HG02642 (cell line): Measurements from ENCODE around the gene INSRR.

Experiments
- ATAC-seq: cut with Tn5 transposase; IDR thresholded peaks from one replicate; pipeline ENCODE4 v1.9.1; 2021; ENCODE audit warnings: mild to moderate bottlenecking; ENCODE audit not compliant: unreplicated experiment, poor library complexity

Gene INSRR

GRCh38 chr1:156854634-156855033 lies 4.3 kb downstream of the INSRR start:
- ATAC-seq, result no peak

GRCh38 chr1:156853761-156854160 lies 5.2 kb downstream of the INSRR start:
- ATAC-seq, result no peak

- ATAC-seq, result no peak
These were observed 6.5 kb downstream of the INSRR start for GRCh38 chr1:156852418-156852874.

- no peak for ATAC-seq
These were observed 7.0 kb downstream of the INSRR start for GRCh38 chr1:156851779-156852417.

GRCh38 chr1:156849151-156849496 lies 9.8 kb downstream of the INSRR start:
- no peak for ATAC-seq

GRCh38 chr1:156848461-156849150 lies 10.3 kb downstream of the INSRR start:
- ATAC-seq, result no peak

- no peak for ATAC-seq
These were observed 11.1 kb downstream of the INSRR start for GRCh38 chr1:156847591-156848460.

GRCh38 chr1:156846643-156847042 lies 12.3 kb downstream of the INSRR start:
- no peak for ATAC-seq

GRCh38 chr1:156845953-156846545 lies 12.9 kb downstream of the INSRR start:
- ATAC-seq, result no peak

GRCh38 chr1:156845055-156845952 lies 13.6 kb downstream of the INSRR start:
- ATAC-seq, result no peak

GRCh38 chr1:156844638-156845037 lies 14.3 kb downstream of the INSRR start:
- ATAC-seq, result no peak

- no peak for ATAC-seq
These were observed 14.8 kb downstream of the INSRR start for GRCh38 chr1:156844102-156844501.

GRCh38 chr1:156842618-156843300 lies 16.2 kb downstream of the INSRR start:
- no peak for ATAC-seq

GRCh38 chr1:156841295-156841855 lies 17.5 kb downstream of the INSRR start:
- ATAC-seq, result no peak

GRCh38 chr1:156840898-156841279 lies 18.0 kb downstream of the INSRR start:
- ATAC-seq, result no peak

GRCh38 chr1:156840186-156840897 lies 18.6 kb downstream of the INSRR start:
- ATAC-seq, result no peak

- no peak for ATAC-seq
These were observed 19.3 kb downstream of the INSRR start for GRCh38 chr1:156839426-156840109.

- ATAC-seq, result no peak
These were observed 19.9 kb downstream of the INSRR start for GRCh38 chr1:156838972-156839371.
